Osteocyte (in vitro differentiated cells): ENCODE data around the gene HPCAL1. TPM values are rescaled to one million over a fixed set of nuclear protein-coding genes. Genes with fewer than 3 reads are reported as not detected.

Source experiments
- DNase-seq: peaks from one replicate; pipeline ENCODE4 v3.0.0; 2021; ENCODE audit warnings: mixed read lengths; ENCODE audit not compliant: unreplicated experiment; ENCODE audit errors: extremely low spot score
- H3K27ac Mint-ChIP-seq: one replicate; pipeline ENCODE4 v1.8.0; 2021; ENCODE audit warnings: mild to moderate bottlenecking, mixed read lengths; ENCODE audit not compliant: unreplicated experiment
- H3K27me3 Mint-ChIP-seq: one replicate; pipeline ENCODE4 v1.8.0; 2021; ENCODE audit warnings: mixed read lengths; ENCODE audit not compliant: unreplicated experiment
- H3K36me3 Mint-ChIP-seq: one replicate; pipeline ENCODE4 v1.8.0; 2021; ENCODE audit warnings: mixed read lengths; ENCODE audit not compliant: unreplicated experiment
- H3K4me1 Mint-ChIP-seq: one replicate; pipeline ENCODE4 v1.8.0; 2021; ENCODE audit warnings: mixed read lengths; ENCODE audit not compliant: unreplicated experiment
- H3K4me3 Mint-ChIP-seq: one replicate; pipeline ENCODE4 v1.8.0; 2021; ENCODE audit warnings: mild to moderate bottlenecking, moderate library complexity, mixed read lengths; ENCODE audit not compliant: unreplicated experiment
- H3K9me3 Mint-ChIP-seq: one replicate; pipeline ENCODE4 v1.8.0; 2021; ENCODE audit warnings: mixed read lengths; ENCODE audit not compliant: unreplicated experiment
- CTCF ChIP-seq: fragments of 200-600 bp; sonication (generic); IDR thresholded peaks from 2 replicates; pipeline ENCODE4 v1.5.0; 2021; ENCODE audit warnings: antibody characterized with exemption, mild to moderate bottlenecking, moderate library complexity
- total RNA-seq: library from RNA; stranded (reverse); gene quantifications from 2 replicates; pipeline ENCODE4 v1.2.1, GENCODE V29; 2021

HPCAL1 gene
- total RNA-seq, 1 donor from 2014 or later: 56.8 TPM

- H3K4me1 Mint-ChIP-seq: no peaks in the 10 kb centered on the region
- no peak for TF ChIP-seq CTCF
- DNase-seq: no peak
- H3K27ac Mint-ChIP-seq: no peak overlapping the region
- peaks cover 13% of the 10 kb centered on the region for H3K27me3 Mint-ChIP-seq
- H3K9me3 Mint-ChIP-seq: no peaks in the 10 kb centered on the region
- H3K36me3 Mint-ChIP-seq: no peaks in the 10 kb centered on the region
- H3K4me3 Mint-ChIP-seq: no peak overlapping the region
Measured at GRCh38 chr2:10473121-10473756, 170.5 kb downstream of the HPCAL1 start.

- DNase-seq: no peak
- H3K27me3 Mint-ChIP-seq: peaks cover 22% of the 10 kb centered on the region
- H3K9me3 Mint-ChIP-seq: no peaks in the 10 kb centered on the region
- TF ChIP-seq CTCF: no peak
- H3K27ac Mint-ChIP-seq: no peak overlapping the region
- H3K4me1 Mint-ChIP-seq: no peaks in the 10 kb centered on the region
- H3K4me3 Mint-ChIP-seq: no peak overlapping the region
- no peaks in the 10 kb centered on the region for H3K36me3 Mint-ChIP-seq
Measured at GRCh38 chr2:10475221-10475722, 172.6 kb downstream of the HPCAL1 start.

DNA sequence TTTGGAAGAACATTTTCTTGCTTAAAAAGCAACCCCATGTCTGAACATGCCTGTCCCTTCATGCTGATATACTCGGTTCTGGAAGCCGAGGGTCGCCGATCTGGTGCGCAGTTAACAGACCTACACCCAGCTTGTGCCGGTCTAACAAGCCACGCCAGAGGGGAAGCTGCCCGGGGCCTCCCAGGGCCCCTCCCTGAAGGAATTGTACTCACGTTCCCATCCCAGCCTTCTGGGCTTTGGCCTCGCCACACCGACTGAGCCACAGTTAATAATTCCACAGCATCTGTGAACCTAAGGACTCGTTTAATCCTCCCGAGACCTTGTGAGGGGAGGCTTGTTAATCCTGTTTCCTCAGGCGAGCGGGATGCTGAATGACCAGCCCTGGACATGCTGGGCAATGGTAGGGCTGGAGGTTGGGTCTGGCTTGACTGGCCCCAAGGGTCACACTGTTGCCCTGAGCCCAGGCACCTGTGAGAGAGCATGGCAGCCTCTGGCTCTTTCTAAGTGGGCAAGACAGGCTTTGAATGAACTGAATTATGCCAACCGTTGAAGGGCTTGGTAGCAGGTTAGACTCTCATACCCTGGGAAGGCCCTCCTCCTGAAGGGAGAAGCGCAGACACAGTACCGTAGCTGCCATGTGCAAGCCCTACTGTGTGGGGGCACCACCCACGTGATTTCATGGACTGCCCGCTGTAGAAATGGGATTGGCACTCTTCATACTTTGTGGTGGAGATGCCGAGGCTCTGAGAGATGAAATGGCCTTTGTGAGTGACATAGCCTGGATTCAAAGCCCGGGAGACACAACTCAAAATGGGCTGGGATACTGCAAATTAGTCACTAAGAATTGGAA is 173.3 kb downstream of the HPCAL1 start:
- H3K4me3 Mint-ChIP-seq: no peak overlapping the region
- no peaks in the 10 kb centered on the region for H3K36me3 Mint-ChIP-seq
- TF ChIP-seq CTCF: no peak
- H3K27ac Mint-ChIP-seq: no peak overlapping the region
- H3K27me3 Mint-ChIP-seq: peaks cover 28% of the 10 kb centered on the region
- no peaks in the 10 kb centered on the region for H3K9me3 Mint-ChIP-seq
- H3K4me1 Mint-ChIP-seq: no peaks in the 10 kb centered on the region
- DNase-seq: no peak

GRCh38 chr2:10476723-10477442 is 174.2 kb downstream of the HPCAL1 start:
- peaks cover 35% of the 10 kb centered on the region for H3K27me3 Mint-ChIP-seq
- no peak overlapping the region for H3K4me3 Mint-ChIP-seq
- no peak for DNase-seq
- no peaks in the 10 kb centered on the region for H3K9me3 Mint-ChIP-seq
- no peak overlapping the region for H3K27ac Mint-ChIP-seq
- no peak for TF ChIP-seq CTCF
- no peaks in the 10 kb centered on the region for H3K4me1 Mint-ChIP-seq
- no peaks in the 10 kb centered on the region for H3K36me3 Mint-ChIP-seq

Other genes starting within 250 kb of the HPCAL1 start
- 5.1 and 5.5 TPM in 2 replicates for gene CYS1, start 222.5 kb upstream of the HPCAL1 start, total RNA-seq
- 28.3 and 33.6 TPM in 2 replicates for gene RRM2, start 180.2 kb upstream of the HPCAL1 start, total RNA-seq
- 41.7 and 44.8 TPM in 2 replicates for gene ODC1, start 145.4 kb downstream of the HPCAL1 start, total RNA-seq